HG03521 (cell line): ENCODE results near the gene VTA1.
"Not testable (repeated sequence)": the region's sequence is repeated elsewhere in the genome, so short reads cannot be mapped to it uniquely, and the experiment has no call there.

ENCODE experiments used
- ATAC-seq: cut with Tn5 transposase; IDR thresholded peaks from one replicate; pipeline ENCODE4 v1.9.1; 2021; ENCODE audit warnings: mild to moderate bottlenecking, moderate library complexity; ENCODE audit not compliant: unreplicated experiment

The VTA1 gene

DNA sequence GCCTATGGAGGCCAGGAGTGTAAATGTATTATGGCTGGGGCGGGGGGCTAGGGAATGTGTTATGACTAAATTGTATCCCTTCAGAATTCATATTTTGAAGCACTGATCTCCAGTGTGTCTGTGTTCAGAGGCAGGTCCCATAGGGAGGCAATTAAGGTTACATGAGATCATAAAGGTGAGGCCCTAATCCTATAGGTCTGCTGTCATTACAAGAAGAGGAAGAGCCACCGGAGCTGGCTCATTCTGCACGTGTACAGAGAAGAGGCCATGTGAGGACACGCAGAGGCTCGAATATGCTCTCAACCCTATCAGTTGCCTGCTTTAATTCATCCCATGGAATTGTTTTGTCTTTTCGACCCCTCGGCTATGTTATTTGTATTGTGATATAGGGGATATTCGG, 76.9 kb downstream of the VTA1 start:
- no peak for ATAC-seq

- no peak for ATAC-seq
Observed at GRCh38 chr6:142225115-142225514, 78.1 kb downstream of the VTA1 start.

DNA sequence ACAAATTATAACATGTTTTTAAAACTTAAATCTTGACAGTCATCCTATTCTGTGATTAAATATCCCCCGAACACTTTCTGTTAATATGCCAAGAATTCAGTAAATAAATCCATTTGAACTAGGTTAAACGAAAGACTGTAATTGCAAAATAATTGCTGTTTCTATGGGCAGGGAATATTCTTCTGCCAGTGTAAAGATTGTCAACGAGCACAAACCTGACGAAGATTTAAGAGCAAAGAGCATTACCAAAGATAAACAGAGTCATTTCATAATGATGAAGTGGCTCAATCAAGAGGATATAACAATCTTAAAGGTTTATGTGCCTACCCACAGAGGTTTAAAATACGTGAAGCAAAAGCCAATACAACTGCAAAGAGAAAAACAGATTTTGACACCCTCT, 78.5 kb downstream of the VTA1 start:
- no peak for ATAC-seq

DNA sequence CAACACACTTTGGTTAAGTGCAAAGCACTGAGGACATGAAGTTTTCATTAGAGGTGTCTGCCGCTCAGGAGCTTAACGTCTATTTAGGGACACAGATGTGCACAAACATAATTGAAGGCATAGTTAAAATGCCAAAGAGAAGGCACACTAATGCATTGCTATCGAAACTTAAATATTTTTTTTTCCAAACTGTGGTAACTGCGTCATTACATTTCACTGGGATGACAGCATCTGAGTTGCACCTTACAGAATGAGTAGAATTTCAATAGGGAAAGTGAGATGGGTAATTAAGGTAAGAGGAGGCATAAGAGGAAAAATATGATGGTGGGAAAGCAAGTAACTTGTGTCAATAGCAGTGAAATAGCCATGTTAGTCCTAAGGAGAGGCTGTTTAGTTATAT, 79.7 kb downstream of the VTA1 start:
- ATAC-seq = no peak

DNA sequence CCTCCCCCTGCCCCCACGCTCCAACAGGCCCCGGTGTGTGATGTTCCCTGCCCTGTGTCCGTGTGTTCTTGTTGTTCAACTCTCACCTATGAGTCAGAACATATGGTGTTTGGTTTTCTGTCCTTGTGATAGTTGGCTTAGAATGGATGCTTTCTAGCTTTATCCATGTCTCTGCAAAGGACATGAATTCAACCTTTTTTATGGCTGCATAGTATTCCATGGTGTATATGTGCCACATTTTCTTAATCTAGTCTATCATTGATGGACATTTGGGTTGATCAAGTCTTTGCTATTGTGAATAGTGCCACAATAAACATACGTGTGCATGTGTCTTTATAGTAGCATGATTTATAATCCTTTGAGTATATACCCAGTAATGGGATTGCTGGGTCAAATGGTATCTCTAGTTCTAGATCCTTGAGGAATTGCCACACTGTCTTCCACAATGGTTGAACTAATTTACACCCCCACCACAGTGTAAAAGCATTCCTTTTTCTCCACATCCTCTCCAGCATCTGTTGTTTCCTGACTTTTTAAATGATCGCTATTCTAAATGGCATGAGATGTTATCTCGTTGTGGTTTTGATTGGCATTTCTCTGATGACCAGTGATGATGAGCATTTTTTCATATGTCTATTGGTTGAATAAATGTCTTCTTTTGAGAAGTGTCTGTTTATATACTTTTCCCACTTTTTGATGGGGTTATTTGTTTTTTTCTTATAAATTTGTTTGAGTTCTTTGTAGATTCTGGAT, 82.6 kb downstream of the VTA1 start:
- not testable (repeated sequence) for ATAC-seq

DNA sequence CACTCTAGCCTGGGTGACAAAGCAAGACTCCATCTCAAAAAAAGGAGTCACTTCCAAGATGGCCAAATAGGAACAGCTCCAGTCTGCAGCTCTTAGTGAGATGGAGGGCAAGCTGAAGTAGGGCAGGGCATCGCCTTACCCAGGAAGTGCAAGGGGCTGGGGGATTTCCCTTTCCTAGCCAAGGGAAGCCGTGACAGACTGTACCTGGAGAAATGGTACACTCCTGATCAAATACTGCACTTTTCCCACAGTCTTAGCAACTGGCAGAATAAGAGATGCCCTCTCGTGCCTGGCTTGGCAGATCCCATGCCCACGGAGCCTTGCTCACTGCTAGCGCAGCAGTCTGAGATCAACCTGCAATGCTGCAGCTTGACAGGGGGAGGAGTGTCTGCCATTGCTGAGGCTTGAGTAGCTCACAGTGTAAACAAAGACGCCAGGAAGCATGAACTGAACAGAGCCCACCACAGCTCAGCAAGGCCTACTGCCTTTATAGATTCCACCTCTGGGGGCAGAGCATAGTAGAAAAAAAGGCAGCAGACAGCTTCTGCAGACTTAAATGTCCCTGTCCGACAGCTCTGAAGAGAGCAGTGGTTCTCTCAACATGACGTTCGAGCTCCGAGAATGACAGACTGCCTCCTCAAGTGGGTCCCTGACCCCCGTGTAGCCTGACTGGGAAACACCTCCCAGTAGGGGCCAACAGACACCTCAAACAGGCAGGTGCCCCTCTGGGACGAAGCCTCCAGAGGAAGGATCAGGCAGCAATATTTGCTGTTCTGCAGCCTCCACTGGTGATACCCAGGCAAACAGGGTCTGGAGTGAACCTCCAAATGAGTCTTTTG, 85.4 kb downstream of the VTA1 start:
- ATAC-seq = not testable (repeated sequence)

GRCh38 chr6:142233945-142234682, 87.1 kb downstream of the VTA1 start:
- no peak for ATAC-seq

DNA sequence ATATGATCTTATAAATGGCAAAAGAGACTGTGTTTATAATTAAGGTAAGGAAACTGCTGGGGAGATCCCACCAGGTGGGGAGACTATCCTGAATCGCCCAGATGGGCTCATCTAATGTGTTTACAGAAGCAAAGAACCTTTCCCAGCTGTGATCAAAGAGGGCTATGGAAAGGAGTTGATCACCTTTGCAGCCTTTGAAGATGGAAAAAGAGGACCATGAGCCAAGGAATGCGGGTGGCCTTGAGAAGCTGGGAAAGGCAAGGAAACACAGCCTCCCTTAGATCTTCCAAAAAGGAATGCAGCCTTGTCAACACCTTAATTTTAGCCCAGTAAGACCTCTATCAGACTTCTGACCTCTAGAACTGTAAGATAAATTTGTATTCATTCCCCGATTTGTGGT, 88.2 kb downstream of the VTA1 start:
- ATAC-seq = no peak

- ATAC-seq = no peak
Observed at GRCh38 chr6:142235791-142236190, 88.7 kb downstream of the VTA1 start.

DNA sequence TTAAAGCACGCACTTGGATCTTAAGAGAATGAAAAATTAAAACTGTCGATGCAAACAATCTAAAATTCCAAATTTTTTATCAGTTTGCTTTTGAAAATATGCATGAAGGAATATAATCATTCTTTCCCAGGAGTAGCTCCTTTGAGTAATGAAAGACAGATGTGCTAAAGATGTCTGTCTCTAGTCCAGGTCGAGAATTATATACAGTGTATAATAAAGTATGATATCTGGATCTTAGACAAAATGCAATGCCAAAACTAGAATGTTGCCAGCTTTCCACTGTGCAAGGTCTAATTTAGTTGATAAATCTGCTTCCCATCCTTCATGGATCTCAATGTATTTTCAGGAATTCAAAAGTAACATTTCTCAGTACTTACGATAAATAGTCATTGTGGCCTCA, 89.6 kb downstream of the VTA1 start:
- ATAC-seq = no peak

GRCh38 chr6:142238881-142239280, 91.8 kb downstream of the VTA1 start:
- no peak for ATAC-seq

DNA sequence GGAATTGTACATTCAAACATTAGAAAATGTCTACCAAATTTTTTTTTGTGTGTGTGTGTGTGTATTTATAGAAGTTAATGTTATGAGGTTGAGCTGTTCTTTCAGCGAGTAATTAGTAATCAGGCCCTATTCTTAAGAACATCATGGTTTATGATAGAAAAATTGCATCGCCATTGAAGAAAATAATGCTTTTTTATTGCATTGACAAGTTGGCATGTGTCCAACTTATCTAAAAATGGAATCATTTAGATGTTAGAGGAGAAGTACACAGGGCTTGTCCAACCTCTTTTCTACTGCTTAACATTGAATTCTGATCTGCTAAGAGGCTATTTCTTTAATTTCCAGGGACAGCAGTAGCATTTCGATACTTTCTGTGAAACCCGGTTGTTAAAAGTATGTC, 93.1 kb downstream of the VTA1 start:
- ATAC-seq = no peak

DNA sequence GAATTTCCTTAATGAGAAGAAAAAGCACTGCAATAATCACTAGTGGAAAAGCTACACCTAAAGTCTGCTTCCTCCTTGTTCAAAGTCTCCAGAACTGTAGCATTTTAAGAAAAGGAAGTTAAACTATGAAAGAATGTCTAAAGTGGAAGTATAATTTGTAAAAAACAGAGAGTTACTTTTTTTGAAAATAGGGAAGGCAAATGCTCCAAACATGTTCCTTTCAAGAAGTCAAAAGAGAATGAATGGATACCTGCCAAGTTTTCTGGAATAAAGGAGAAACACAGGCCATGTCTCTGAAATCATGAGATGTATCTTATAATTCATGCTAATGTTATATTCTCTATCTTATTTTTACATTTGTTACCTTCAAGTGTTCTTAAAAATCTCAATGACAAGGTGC, 94.0 kb downstream of the VTA1 start:
- ATAC-seq = no peak

DNA sequence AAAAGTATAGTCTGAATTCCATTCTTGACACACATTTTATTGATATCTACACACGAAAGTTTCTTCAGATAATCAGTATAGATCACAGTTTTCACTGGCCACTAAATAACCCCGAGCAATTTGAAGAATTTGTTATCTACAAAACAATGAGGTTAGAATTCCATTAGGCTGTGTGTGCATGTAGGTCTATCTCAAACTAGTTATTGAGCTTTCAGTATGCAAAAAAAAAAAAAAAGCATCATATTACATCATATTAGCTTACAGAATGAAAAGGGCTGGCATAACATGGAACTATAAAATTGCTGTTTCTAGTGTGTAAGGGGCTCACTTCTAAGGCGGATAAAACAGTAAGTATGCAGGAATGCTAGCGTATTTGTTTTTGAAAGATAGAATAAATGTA, 95.2 kb downstream of the VTA1 start:
- no peak for ATAC-seq

DNA sequence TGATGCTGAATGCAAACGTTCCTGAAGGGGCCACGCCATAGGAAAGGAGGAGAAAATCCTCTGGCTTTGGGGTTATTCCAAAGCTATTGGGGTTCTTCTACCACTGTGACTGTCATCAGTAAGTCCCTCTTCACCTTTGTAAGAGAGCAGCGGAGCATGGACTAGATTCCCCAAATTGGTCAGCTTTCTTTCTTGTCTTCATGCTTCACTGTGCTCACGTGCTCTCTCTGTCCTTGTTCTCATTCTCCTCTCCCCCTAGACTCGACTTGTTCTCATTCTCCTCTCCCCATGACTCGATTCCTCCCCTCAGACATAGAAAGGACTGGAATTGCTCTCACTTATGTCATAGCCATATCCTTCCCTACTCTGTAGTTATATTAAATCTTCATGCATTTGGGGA, 99.9 kb downstream of the VTA1 start:
- peak; percentile 51 for ATAC-seq

GRCh38 chr6:142249266-142249665, 102.2 kb downstream of the VTA1 start:
- no peak for ATAC-seq

- ATAC-seq = no peak
Observed at GRCh38 chr6:142251930-142252445, 104.9 kb downstream of the VTA1 start.

DNA sequence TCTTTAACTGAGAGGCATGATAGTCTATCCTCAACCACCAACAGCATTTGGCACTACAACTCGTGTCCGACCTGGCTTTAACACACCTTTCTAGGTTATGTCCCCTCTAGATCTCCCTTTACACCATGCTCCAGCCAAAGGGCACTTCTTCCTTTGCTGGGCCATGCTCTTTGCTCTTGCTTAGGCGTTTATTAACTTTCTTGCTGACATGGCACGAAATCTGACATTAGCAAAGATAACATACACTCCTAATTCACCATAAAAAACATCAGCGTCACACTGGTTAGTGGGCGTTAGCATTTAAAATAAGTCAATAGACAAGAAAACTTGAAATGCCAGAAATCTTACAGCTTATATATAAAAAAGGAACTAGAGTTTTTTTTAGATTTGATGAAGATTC, 107.5 kb downstream of the VTA1 start:
- no peak for ATAC-seq

DNA sequence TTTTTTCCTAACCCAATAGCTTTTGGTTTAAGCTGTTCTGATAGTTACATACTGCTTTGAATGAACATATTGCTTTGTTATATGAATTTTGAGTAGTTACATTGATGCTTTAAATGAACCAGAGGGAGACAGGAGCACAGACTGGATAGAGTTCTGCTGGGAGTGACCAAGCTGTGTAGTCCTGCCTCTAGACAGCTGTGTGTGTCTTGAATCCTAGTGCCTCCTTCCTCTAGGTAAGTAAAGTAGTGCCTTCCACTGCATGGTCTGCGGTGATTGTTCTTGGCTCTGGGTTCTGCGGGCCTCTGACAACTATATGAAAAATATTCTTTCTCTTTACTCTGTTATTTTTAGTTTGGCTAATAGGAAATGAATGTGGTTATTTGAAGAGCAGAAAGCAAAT, 108.7 kb downstream of the VTA1 start:
- ATAC-seq = no peak

DNA sequence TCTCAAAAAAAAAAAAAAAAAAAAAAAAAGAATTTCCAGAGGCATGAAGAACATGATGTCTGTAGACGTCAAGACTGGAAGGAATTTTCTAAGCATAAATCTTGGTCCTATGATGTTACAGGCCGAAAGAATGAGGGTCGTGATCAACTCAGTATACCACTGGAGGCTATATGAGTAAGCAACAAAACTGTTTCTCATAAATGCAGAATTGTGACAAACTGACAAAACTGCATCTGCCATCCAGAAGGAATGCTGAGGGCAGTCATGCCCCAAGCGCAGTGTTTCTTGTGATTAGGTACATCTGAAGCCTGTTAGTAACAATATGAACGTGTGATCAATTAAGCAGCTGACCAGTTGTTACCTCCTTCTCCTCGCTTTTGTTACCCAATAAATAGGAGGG, 111.2 kb downstream of the VTA1 start:
- ATAC-seq = no peak

- no peak for ATAC-seq
Observed at GRCh38 chr6:142258757-142259156, 111.7 kb downstream of the VTA1 start.
